Measurements from ENCODE around the gene HAGHL.

The HAGHL gene

GRCh38 chr16:692356-693108 lies 34.4 kb upstream of the HAGHL start:
- Histone ChIP-seq H3K27me3 (ENCODE audit: control insufficient read depth in 1 of 2, insufficient read depth in 2 of 2, low read length in 2 of 2) (peaks cover 0 to 37% of the 10 kb centered on the region in 2 donors), H3K27ac (ENCODE audit: low read depth, low read length) (no peak overlapping the region), H3K36me3 (ENCODE audit: insufficient read depth, low read length) (no peaks in the 10 kb centered on the region), H3K9me3 (ENCODE audit: low read length) (no peaks in the 10 kb centered on the region), H3K4me1 (ENCODE audit: insufficient read depth, low read length) (peaks cover 11% of the 10 kb centered on the region), H3K9ac (ENCODE audit: low read length) (no peak overlapping the region), H3K4me3 (ENCODE audit: low read depth in 1 of 2, low read length in 2 of 2) (no peak overlapping the region)

DNA sequence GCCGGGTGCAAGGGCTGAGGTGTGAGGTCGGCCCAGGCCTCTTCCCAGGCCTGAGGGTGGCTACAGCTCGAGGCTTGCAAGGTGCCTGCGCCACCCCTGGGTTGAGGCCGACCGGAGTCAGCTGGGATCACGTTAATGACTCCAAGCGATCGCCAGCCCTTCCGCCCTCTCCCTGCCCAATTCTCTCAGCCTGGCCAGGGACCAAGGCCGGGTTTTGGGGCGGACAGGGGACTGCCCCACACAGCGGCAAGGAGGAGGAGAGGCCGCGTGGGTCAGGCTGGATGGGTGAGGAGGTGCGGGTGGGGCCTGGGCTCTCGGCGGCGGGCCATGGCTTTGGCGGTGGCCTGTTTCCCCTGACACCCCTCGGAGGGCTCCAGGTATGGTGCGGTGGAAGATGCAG lies 33.5 kb upstream of the HAGHL start:
- Histone ChIP-seq H3K27ac (ENCODE audit: low read depth, low read length) (no peak overlapping the region), H3K36me3 (ENCODE audit: insufficient read depth, low read length) (no peaks in the 10 kb centered on the region), H3K9me3 (ENCODE audit: low read length) (no peaks in the 10 kb centered on the region), H3K4me1 (ENCODE audit: insufficient read depth, low read length) (peaks cover 11% of the 10 kb centered on the region), H3K9ac (ENCODE audit: low read length) (no peak overlapping the region), H3K27me3 (ENCODE audit: control insufficient read depth in 1 of 2, insufficient read depth in 2 of 2, low read length in 2 of 2) (peaks cover 0 to 37% of the 10 kb centered on the region in 2 donors), H3K4me3 (ENCODE audit: low read depth in 1 of 2, low read length in 2 of 2) (no peak overlapping the region)

- Histone ChIP-seq H3K9ac (ENCODE audit: low read length) (no peak overlapping the region), H3K27me3 (ENCODE audit: control insufficient read depth in 1 of 2, insufficient read depth in 2 of 2, low read length in 2 of 2) (peaks cover 0 to 37% of the 10 kb centered on the region in 2 donors), H3K4me3 (ENCODE audit: low read depth in 1 of 2, low read length in 2 of 2) (no peak overlapping the region), H3K27ac (ENCODE audit: low read depth, low read length) (no peak overlapping the region), H3K9me3 (ENCODE audit: low read length) (no peaks in the 10 kb centered on the region), H3K4me1 (ENCODE audit: insufficient read depth, low read length) (peaks cover 11% of the 10 kb centered on the region), H3K36me3 (ENCODE audit: insufficient read depth, low read length) (no peaks in the 10 kb centered on the region)
Observed at GRCh38 chr16:693766-694165, 33.1 kb upstream of the HAGHL start.

DNA sequence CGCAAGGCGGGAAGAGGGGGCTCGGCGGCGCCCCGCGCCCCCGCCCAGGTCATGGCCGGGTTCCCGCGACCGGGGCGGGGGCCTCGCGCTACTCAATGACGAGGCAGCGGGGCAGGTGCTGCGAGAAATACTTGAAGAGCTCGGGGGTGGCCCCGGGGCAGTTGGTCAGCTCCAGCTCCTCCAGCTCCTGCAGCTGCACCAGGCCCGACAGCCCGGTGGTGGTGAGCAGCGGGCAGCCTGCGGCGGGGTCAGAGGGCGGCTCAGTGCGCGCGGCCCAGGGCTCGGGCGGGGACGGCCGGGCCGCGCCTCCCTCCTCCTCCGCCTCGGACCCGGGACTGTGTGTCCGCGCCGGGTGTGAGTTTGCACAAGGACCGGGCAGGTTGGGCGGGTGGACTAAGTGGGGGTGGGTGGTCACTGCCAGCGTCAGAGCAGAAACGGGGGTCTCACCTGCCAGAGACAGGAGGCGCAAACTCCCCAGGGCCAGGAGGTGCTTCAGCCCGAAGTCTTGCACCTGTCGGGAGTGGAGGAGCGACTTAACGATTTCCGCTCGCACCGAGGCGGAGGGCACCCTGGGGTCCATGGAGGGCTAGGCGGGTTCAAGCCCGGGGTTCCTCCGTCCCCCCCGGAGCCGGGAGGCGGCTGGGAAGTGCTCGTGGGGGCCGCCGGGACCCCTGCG lies 32.6 kb upstream of the HAGHL start:
- H3K27ac ChIP-seq (ENCODE audit: low read depth, low read length): no peak overlapping the region
- H3K4me1 ChIP-seq (ENCODE audit: insufficient read depth, low read length): peaks cover 6% of the 10 kb centered on the region
- no peak overlapping the region for H3K9ac ChIP-seq (ENCODE audit: low read length)
- no peak overlapping the region for H3K4me3 ChIP-seq (ENCODE audit: low read depth in 1 of 2, low read length in 2 of 2)
- H3K9me3 ChIP-seq (ENCODE audit: low read length): no peaks in the 10 kb centered on the region
- no peaks in the 10 kb centered on the region for H3K36me3 ChIP-seq (ENCODE audit: insufficient read depth, low read length)
- H3K27me3 ChIP-seq (ENCODE audit: control insufficient read depth in 1 of 2, insufficient read depth in 2 of 2, low read length in 2 of 2): peaks cover 0 to 40% of the 10 kb centered on the region in 2 donors

DNA sequence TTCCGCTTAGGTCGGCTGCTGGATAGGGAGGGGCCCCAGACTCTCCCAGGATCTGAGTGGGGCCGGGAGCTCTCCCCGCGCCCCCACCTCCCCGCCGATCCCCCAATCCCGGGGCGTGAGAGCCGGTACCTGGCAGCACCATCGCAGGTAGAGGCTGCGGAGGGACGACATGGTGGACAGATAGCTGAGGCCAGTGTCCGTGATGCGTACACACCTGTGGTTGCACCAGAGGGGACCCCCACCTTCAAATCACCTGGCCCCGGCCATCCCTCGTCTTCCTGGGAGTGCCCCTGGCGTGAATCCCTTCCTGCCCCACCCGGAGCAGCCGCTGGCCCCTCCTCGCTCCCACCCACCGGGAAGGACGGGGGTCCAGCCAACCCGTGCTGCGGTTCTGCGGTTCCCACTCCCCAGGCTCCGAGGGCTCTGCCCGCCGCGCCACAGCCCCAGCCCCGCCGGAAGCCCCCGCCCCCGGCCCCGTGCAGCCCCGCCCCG lies 32.0 kb upstream of the HAGHL start:
- H3K27ac ChIP-seq (ENCODE audit: low read depth, low read length): no peak overlapping the region
- peaks cover 0 to 46% of the 10 kb centered on the region in 2 donors for H3K27me3 ChIP-seq (ENCODE audit: control insufficient read depth in 1 of 2, insufficient read depth in 2 of 2, low read length in 2 of 2)
- H3K4me3 ChIP-seq (ENCODE audit: low read depth in 1 of 2, low read length in 2 of 2): no peak overlapping the region
- H3K36me3 ChIP-seq (ENCODE audit: insufficient read depth, low read length): no peaks in the 10 kb centered on the region
- no peak overlapping the region for H3K9ac ChIP-seq (ENCODE audit: low read length)
- H3K4me1 ChIP-seq (ENCODE audit: insufficient read depth, low read length): no peaks in the 10 kb centered on the region
- H3K9me3 ChIP-seq (ENCODE audit: low read length): no peaks in the 10 kb centered on the region

DNA sequence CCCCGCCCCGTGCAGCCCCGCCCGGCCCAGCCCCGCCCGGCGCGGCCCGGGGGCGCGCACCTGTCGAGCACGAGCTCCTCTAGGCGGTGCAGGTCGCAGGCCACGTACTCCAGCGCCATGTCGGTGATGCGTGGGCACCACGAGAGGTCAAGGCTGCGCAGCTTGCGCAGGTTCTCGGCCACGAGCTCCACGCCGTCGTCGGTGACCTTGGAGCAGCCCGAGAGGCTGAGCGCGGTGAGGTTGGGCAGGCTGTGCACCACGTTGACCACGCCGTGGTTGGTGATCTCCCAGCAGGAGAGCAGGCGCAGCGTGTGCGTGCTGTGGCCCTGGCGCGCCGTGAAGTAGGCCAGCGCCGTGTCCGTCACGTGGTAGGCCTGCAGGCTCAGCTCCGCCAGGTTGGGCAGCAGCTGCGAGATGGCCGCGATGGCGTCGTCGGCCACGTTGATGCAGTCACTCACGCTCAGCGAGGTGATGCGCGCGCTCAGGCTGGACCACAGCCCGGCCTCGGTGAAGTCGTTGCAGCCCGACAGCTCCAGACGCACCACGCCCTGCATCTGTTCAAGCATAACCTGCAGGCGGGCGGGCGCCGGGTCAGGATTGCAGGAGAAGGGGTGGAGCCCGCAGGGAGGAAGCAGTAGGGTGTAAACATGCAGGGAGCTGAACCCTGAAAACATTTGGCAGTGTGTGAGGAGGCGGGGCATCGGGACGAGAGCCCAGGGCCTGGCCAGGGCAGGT lies 31.4 kb upstream of the HAGHL start:
- no peaks in the 10 kb centered on the region for H3K36me3 ChIP-seq (ENCODE audit: insufficient read depth, low read length)
- no peak overlapping the region for H3K9ac ChIP-seq (ENCODE audit: low read length)
- no peak overlapping the region for H3K27ac ChIP-seq (ENCODE audit: low read depth, low read length)
- H3K4me1 ChIP-seq (ENCODE audit: insufficient read depth, low read length): no peaks in the 10 kb centered on the region
- no peak overlapping the region for H3K4me3 ChIP-seq (ENCODE audit: low read depth in 1 of 2, low read length in 2 of 2)
- H3K9me3 ChIP-seq (ENCODE audit: low read length): no peaks in the 10 kb centered on the region
- H3K27me3 ChIP-seq (ENCODE audit: control insufficient read depth in 1 of 2, insufficient read depth in 2 of 2, low read length in 2 of 2): peaks cover 0 to 52% of the 10 kb centered on the region in 2 donors

DNA sequence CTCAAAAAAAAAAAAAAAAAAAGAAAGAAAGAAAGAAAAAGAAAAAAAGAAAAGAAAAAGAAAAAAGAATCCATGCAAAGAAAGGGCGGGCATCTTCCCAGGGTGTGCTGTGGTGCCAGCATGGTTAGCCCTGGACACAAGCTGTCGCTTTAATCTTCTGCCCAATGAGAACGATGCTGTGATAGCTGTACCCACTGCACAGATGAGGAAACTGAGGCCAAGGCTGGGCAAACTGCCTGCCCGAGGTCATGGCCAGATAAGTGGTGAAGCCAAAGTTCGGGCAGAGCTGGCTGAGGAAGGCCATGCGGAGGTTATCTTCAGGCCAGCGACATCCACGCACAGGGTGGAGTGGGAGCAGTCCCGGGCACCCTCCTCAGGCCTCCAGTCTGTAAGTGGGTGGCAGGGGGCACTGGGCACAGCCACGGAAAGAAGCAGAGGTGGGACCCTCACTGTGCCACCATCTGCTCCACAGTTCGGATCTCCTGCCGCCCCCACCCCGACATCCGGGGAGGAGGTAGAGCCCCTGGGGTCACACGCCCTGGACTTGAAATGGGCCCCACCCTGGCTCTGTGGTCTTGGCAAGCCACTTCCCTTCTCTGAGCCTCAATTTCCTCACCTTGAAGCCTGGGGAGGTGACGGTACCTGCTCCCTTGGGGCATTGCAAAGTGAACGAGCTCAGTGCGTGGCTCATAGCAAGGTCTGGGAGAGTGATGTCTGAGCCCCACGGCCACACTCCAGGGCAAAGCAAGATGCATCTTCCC lies 27.8 kb upstream of the HAGHL start:
- H3K27ac ChIP-seq (ENCODE audit: low read depth, low read length): no peak overlapping the region
- no peaks in the 10 kb centered on the region for H3K9me3 ChIP-seq (ENCODE audit: low read length)
- no peaks in the 10 kb centered on the region for H3K36me3 ChIP-seq (ENCODE audit: insufficient read depth, low read length)
- H3K9ac ChIP-seq (ENCODE audit: low read length): no peak overlapping the region
- no peaks in the 10 kb centered on the region for H3K4me1 ChIP-seq (ENCODE audit: insufficient read depth, low read length)
- H3K27me3 ChIP-seq (ENCODE audit: control insufficient read depth in 1 of 2, insufficient read depth in 2 of 2, low read length in 2 of 2): peaks cover 10 to 71% of the 10 kb centered on the region in 2 donors
- H3K4me3 ChIP-seq (ENCODE audit: low read depth in 1 of 2, low read length in 2 of 2): no peak overlapping the region

DNA sequence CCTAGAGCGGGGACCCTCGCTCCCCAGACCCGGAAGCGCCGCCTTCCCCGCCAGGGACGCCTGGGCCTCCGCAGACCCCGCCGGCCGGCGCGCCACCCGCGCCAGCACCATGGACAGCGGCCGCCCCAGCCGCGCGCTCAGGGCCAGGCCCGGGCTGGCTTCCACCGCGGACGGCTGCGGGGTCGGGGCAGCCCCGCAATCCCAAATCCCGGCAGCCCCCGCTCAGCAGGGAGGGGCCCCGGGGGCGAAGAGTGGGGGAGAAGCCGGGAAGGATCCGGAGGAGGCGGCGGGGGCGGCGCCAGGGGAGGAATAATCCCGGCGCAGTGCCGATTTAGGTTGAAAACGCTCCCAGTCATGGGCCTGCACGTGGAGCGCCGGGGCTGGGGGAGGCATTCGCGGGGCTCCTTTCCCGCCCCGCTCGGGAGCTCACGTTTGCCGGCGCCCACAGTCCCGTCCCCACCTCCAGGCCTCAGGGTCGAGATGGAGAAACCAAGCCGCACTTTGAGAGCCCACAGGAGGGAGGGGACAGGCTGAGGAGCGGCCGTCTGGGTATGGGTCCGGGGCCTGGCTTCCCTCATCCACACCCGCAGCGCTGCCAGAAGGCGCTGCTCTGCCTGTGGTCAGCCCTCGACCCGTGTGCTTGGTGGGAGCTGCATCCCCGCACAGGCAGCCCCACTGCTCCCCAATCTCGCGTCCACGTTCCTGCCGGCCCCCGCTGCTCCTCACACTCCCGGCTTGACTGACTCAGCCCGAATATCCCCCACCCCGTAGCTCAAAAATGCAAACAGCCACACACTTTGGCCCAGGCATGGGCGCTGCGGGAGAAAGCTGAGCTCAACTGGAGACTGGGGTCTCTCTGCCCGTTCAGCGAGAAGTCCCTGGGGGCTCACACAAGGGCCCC lies 26.0 kb upstream of the HAGHL start:
- no peak overlapping the region for H3K4me3 ChIP-seq (ENCODE audit: low read depth in 1 of 2, low read length in 2 of 2)
- no peaks in the 10 kb centered on the region for H3K36me3 ChIP-seq (ENCODE audit: insufficient read depth, low read length)
- H3K4me1 ChIP-seq (ENCODE audit: insufficient read depth, low read length): no peaks in the 10 kb centered on the region
- H3K9ac ChIP-seq (ENCODE audit: low read length): no peak overlapping the region
- H3K27me3 ChIP-seq (ENCODE audit: control insufficient read depth in 1 of 2, insufficient read depth in 2 of 2, low read length in 2 of 2): peaks cover 13 to 65% of the 10 kb centered on the region in 2 donors
- no peaks in the 10 kb centered on the region for H3K9me3 ChIP-seq (ENCODE audit: low read length)
- H3K27ac ChIP-seq (ENCODE audit: low read depth, low read length): no peak overlapping the region

DNA sequence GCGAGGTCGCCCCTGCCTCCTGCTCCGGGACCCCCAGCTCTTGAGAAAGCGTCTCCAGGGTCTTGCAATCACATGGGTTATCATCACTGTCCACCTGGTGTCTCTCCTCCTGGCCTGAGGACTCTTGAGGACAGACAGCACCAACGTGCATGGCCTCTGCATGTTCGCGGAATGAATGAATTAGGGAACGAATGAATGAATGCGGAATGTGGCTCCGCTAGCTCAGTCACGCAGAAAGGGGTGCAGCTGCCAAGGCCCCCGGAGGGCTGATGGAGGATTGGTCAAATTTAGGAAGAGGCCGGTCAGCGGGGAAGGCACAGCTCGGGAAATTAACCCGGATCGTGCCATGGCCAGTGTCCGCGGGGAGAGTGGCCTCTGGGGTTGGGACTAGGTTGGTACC lies 24.6 kb upstream of the HAGHL start:
- no peaks in the 10 kb centered on the region for H3K9me3 ChIP-seq (ENCODE audit: low read length)
- no peak overlapping the region for H3K4me3 ChIP-seq (ENCODE audit: low read depth in 1 of 2, low read length in 2 of 2)
- H3K9ac ChIP-seq (ENCODE audit: low read length): no peak overlapping the region
- H3K4me1 ChIP-seq (ENCODE audit: insufficient read depth, low read length): no peaks in the 10 kb centered on the region
- H3K36me3 ChIP-seq (ENCODE audit: insufficient read depth, low read length): no peaks in the 10 kb centered on the region
- peaks cover 17 to 74% of the 10 kb centered on the region in 2 donors for H3K27me3 ChIP-seq (ENCODE audit: control insufficient read depth in 1 of 2, insufficient read depth in 2 of 2, low read length in 2 of 2)
- H3K27ac ChIP-seq (ENCODE audit: low read depth, low read length): no peak overlapping the region

DNA sequence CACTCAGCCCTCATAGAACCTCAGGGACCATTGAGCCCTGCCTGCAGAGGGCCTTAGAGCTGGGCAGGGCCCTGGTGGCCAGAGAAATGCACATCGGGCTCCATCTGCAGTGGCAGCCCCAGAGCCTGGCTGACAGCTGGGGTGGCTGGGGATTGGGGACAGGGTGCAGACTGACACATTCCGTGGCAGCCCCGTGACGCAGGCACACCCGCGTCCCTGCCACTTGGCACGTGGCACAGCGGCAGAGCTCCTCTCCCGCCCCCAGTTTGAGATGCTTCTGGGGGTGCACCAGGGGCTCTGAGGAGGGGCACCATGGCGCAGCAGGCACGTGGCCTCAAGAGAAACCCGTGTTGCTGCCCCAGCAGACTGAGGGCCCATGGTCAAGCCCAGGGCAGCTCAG lies 23.5 kb upstream of the HAGHL start:
- H3K36me3 ChIP-seq (ENCODE audit: insufficient read depth, low read length): no peaks in the 10 kb centered on the region
- H3K27ac ChIP-seq (ENCODE audit: low read depth, low read length): no peak overlapping the region
- H3K9ac ChIP-seq (ENCODE audit: low read length): no peak overlapping the region
- H3K27me3 ChIP-seq (ENCODE audit: control insufficient read depth in 1 of 2, insufficient read depth in 2 of 2, low read length in 2 of 2): peaks cover 28 to 85% of the 10 kb centered on the region in 2 donors
- no peak overlapping the region for H3K4me3 ChIP-seq (ENCODE audit: low read depth in 1 of 2, low read length in 2 of 2)
- H3K9me3 ChIP-seq (ENCODE audit: low read length): no peaks in the 10 kb centered on the region
- no peaks in the 10 kb centered on the region for H3K4me1 ChIP-seq (ENCODE audit: insufficient read depth, low read length)

All from muscle layer of colon (tissue), 2 donors.